Forelimb muscle (tissue), 1 donor: ENCODE results near the gene NDUFS7. TPM values are rescaled to one million over a fixed set of nuclear protein-coding genes. Genes with fewer than 3 reads are reported as not detected.

ENCODE experiments used
- DNase-seq: peaks from one replicate; pipeline ENCODE4 v3.0.0-alpha.2; 2013; ENCODE audit warnings: low read depth
- polyA plus RNA-seq: library from polyadenylated mRNA; unstranded; fragments of 120-200 nt; gene quantifications from one replicate; pipeline ENCODE4 v1.2.1, GENCODE V29; 2013; ENCODE audit not compliant: insufficient read length

Gene NDUFS7
- polyA plus RNA-seq: 88.5 TPM

- peak; percentile 72 for DNase-seq
These were observed at the start of gene NDUFS7 for GRCh38 chr19:1383312-1384084. Gene NDUFS7, plus strand, starts transcription at chr19:1383907. Its CDS starts 20 bp downstream, at chr19:1383927.

- DNase-seq: no peak
These were observed 47.5 kb upstream of the NDUFS7 start for GRCh38 chr19:1336079-1336684.

- DNase-seq: no peak
These were observed 42.8 kb upstream of the NDUFS7 start for GRCh38 chr19:1340681-1341469.

DNA sequence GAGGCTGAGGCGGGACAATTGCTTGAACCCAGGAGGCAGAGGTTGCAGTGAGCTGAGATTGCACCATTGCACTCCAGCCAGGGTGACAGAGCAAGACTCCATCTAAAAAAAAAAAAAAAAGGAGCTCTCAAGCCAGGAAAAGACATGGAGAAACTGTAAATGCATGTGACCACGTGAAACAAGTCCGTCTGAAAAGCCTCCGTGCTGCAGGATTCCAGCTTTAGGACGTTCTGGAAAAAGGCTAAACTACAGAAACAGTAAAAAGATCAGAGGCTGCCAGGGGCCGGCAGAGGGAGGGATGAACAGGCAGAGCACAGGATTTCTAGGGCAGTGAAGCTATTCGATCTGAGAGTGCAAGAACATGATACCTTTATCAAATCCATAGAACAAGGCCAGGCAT, 40.7 kb upstream of the NDUFS7 start:
- no peak for DNase-seq

GRCh38 chr19:1349211-1349610, 34.5 kb upstream of the NDUFS7 start:
- DNase-seq: no peak

GRCh38 chr19:1350867-1351266, 32.8 kb upstream of the NDUFS7 start:
- DNase-seq: no peak

GRCh38 chr19:1351381-1351851, 32.3 kb upstream of the NDUFS7 start:
- DNase-seq: no peak

DNA sequence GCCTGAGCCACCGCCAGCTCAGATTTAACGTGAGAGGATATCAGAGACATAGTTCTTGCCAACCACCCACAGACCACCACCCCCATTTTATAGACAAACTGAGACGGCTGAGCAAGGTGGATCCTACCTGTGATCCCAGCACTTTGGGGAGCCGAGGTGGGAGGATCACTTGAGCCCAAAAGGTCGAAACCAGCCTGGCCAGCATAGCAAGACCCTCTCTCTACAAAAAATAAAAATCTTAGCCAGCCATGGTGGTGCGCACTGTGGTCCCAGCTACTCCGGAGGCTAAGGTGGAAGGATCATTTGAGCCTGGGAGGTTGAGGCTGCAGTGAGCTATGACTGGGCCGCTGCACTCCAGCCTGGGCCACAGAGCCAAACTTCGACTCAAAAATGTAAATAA, 30.6 kb upstream of the NDUFS7 start:
- DNase-seq: no peak

DNA sequence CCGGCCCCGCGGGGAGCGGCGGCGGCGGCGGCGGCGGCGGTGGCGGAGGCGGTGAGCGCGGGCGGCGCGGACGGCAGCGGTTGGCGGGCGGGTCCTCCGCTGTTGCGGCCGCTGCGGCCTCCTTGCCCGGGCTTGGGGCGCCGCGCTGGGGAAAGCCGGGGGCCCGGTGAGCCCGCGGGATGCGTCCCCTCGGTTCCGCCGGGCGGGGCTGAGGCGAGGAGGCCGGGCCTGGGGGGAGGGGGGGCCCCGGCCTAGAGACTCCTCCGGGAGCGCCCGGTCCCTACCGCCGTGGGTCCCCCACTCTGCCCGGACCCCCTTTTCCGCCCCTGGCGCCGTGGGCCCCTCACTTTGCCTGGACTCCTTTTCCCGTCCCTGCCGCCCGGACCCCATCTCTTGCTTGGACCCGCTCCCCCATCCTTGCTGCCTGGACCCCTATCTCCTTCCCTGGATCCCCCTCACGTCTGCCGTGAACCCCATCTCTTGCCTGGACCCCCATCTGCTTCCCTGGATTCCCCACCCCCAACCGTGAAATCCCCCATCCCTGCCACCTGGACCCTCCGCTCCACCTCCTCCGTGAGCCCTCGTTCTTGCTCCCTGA, 28.6 kb upstream of the NDUFS7 start:
- no peak for DNase-seq

DNA sequence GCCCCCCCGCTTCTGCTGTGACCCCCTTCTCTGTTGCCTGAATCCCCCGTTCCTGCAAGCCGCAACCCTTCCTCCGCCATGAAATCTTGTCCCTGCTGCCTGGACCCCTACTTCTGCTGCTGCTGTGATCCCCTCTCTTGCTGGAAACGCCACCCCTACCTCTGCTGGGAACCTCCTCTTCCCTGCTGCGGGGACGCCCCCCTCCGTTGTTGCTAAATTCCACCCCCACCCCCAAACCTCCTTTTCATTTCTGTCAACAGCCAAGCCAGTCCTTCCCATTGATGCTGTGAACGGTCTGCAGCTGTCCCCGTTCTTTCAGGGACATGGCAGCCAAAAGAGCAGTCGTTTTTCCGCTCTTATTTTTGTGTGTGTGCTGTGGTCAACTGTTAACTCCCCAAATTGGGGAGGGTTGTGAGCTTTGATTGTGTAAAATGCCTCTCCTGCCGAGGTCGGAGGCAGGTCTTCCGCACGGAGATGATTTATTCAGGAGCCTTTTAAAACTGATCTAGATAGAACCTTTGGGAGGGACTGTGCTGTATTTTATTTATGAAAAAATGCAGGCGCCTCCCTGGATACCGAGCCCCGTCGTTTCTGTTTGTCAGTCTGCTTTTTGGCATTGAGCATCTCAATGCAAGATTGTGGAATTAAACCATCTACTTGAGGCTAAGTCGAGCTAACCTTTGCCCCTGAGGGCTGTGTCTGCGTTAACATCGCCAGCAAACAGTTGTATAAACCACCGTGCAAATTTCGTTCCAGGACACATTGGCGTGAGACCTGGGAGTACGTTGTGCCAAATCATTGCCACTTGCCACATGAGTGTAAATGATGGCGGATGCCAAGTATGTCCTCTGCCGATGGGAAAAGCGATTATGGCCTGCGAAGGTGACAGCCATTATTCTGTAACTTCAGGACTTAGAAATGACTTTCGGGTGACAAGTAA, 27.9 kb upstream of the NDUFS7 start:
- no peak for DNase-seq

DNA sequence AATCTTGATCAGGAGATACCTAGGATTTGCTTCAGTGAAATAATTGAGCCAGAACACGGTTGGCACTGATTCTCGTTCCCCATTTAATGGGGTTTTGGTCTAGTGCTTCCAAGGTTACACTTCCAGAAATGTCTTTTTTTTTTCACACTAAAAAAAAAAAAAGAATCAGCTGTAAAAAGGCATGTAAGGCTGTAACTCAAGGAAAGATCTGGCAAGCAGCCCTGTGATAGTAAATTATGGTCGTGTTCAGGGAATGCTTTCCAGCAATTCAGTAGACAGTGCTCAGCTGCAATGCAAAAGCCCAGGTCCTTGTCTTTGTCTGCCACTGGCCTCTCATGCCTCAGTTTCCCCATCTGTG, 27.2 kb upstream of the NDUFS7 start:
- no peak for DNase-seq

DNA sequence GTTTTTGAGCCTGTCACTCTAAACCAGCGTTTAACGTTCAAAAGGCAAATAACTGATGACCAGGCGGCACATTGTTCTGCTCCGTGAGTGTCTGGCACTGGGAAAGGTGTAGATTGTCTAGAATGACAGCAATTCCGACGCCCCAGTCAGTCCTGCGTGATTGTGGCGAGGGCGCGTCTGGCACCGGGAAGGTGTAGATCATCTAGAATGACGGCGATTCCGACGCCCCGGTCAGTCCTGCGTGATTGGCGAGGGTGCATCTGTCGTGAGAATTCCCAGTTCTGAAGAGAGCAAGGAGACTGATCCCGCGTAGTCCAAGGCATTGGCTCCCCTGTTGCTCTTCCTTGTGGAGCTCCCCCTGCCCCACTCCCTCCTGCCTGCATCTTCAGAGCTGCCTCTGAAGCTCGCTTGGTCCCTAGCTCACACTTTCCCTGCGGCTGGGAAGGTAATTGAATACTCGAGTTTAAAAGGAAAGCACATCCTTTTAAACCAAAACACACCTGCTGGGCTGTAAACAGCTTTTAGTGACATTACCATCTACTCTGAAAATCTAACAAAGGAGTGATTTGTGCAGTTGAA, 26.1 kb upstream of the NDUFS7 start:
- no peak for DNase-seq

DNA sequence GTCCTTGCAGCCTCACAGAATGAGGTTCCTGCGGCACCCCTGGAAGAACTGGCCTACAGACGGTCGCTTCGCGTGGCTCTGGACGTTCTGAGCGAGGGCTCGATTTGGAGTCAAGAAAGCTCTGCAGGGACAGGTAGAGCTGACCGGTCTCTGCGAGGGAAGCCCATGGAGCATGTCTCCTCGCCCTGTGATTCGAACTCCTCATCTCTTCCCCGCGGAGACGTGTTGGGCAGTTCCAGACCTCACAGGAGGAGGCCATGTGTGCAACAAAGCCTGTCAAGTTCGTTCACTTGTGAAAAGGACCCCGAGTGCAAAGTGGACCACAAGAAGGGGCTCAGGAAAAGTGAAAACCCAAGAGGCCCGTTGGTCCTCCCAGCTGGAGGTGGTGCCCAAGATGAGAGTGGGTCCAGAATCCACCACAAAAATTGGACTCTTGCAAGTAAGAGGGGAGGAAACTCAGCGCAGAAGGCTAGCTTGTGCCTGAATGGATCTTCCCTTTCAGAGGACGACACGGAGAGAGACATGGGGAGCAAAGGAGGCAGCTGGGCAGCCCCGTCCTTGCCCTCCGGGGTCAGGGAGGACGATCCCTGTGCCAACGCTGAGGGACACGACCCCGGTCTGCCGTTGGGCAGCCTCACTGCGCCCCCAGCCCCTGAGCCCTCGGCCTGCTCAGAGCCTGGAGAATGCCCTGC, 23.4 kb upstream of the NDUFS7 start:
- no peak for DNase-seq

DNA sequence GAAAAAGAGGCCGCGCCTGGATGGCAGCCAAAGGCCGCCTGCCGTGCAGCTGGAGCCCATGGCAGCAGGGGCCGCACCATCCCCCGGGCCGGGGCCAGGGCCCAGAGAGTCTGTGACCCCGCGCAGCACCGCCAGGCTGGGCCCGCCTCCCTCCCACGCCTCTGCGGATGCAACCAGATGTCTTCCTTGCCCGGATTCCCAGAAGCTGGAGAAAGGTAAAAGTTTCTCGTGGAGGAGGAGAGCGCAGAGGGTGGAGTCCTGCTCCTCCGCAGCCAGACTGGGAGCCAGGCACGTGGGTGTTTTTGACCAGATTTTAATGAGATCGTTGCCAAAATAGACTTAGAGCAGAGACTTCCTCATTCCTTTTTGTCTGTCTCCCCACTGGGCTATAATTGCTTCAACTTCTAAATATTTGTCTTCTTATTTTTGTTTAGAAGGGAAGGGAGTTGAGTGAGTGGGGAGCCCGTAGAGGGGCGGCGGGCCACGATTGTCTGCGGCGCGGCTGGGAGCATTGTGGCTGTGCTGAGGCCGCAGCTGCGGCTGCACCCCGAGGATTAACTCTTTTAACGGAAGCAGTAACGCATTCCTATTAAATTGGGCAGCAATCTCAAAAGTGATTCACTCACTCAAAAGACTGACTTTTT, 22.8 kb upstream of the NDUFS7 start:
- no peak for DNase-seq

DNA sequence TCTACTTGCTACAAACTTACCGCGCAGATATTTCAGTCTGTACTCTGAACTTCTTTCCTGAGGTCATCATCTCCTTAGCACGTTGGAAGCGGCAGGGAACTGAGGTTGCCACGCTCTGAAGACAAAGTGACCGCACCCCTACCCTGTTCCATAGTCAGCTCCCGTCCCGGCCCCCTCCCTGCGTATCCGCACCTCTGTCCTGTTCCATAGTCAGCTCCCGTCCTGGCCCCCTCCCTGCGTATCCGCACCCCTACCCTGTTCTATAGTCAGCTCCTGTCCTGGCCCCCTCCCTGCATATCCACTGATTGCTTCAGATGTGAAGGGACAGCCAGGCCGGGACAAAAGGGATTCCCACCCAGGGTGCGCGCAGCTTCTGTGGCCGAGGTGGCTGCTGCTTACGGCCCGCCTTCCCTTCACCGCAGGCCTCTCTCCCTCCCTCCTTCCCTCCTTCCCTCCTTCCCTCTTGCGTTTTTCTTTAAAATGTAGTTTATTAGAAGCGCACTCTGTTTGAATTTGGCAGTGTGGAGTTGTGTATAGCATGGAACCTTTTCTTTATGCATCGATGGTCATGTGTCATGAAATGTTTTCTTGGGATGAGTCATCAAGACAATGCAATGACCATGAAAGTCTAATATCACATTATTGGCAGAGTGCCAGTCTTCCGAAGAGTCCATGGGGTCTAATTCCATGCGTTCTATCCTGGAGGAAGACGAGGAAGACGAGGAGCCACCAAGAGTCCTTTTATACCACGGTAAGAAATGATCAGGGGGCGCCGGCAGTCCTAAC, 21.9 kb upstream of the NDUFS7 start:
- no peak for DNase-seq

GRCh38 chr19:1362387-1363257, 21.1 kb upstream of the NDUFS7 start:
- DNase-seq: no peak

- DNase-seq: no peak
These were observed 20.1 kb upstream of the NDUFS7 start for GRCh38 chr19:1363599-1363998.
